ENCODE data around the gene ACTMAP.
"Not testable (repeated sequence)": the region's sequence is repeated elsewhere in the genome, so short reads cannot be mapped to it uniquely, and the experiment has no call there.

Gene ACTMAP

DNA sequence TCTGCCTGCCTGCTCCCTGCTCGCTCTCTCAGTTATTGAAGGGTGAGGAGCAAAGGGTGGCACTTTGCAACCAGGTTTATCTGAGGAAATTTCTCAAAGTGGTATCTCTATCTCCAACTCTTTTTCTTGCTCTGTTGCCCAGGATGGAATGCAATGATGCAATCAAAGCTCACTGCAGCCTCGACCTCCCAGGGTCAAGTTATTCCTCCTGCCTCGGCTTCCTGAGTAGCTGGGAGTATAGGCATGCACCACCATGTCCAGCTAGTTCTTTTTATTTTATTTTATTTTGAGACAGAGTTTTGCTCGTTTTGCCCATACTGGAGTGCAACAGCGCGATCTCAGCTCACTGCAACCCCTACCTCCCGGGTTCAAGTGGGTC lies 4.9 kb downstream of the ACTMAP start:
- DNase-seq (ENCODE audit: extremely low read depth in 1 of 2, low read depth in 1 of 2): no peak

DNA sequence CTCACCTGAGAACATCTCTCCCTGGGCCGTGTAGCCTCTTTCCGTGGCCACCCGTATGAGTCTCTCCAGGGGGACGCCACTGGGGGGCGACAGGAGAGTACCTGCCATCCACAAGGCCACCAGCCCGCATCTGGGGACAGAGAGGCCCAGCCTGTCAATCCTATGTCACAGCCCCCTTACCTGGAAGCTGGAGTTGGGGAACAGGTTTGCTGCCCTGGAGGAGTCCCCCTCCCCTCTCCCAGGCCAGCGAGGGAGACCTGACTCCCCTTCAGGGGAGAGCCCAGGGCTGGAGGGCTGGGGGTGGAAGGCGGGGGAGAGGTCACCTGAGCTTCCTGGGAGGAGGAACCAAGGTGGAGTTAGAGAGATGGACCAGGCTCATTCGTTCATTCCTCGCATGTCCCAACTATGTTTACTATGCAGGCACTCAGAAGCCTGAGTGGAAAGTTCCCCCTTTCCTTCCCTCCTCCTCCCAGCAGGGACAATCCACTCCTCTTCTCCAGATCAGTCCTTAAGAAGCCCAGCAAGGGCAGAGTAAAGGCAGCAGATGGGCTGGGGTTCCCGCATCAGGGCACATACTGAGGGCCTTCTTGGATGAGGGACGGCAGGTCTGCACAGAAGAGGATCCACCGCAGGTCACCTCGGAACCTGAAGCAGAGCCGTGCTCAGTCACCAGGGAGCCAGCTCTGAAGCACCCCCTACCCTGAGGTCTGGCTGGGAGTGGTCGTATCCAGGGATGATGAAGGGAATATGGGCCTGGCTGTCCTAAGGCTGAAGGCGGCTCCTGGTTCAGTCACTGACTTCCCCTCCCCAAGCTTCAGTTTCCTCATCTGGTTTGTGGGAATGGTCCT lies 5.5 kb downstream of the ACTMAP start:
- DNase-seq (ENCODE audit: extremely low read depth in 1 of 2, low read depth in 1 of 2): no peak

DNA sequence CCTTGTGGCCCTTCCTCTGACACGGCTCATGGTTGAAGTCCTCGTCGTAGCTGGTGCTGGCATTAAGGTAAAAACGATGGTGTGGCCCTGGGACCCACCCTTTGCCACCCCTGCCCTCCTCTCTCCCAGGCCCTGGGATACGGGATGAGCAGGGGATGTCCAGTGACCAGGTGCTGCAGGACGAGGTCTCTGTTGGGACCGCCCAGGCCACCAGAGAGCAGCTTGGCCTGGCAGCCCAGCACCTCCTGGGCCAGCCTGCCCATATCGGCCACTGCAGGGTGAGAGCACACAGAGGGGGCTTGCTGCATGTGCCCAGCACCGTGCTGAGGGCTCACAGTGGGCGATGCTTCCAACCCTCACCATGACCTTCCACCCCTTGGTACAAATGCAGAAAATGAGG lies 6.4 kb downstream of the ACTMAP start:
- DNase-seq (ENCODE audit: extremely low read depth in 1 of 2, low read depth in 1 of 2): no peak

DNA sequence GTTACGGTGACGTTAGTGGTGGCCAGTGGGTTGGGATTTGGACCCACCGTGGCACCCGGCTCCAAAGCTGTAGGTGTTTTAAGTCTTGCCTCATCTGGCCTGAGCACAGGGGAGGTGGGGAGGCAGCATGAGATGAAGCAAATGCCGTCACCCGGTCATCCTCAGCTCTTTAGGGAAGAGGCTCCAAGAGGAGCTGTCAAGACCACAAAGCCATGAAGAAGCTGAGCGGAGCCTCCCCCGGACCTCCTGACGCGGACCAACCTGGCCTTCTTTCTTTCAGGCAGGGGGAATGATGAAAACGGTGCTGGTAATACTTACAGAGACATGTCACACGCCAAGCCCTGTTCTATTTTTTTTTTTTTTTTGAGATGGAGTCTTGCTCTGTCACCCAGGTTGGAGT lies 7.4 kb downstream of the ACTMAP start:
- DNase-seq (ENCODE audit: extremely low read depth in 1 of 2, low read depth in 1 of 2): no peak

DNA sequence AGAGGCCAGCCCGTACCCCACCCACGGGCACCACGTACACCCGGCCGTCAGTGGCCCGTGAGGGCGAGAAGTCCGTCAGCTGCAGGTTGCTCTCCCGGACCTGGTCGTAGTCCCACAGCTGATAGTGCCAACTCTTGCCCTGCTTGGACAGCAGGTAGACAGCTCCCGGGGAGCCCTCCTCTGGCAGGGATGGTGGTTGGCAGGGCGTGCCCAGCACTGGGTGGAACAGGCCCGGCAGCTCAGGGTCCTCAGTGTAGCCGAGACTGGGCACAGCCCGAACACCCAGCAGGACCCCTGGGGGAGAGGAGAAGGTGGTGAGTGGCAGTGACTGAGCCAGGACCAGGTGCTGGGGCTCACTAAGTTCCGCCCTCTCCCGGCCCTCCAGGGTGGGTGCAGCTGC lies 7.8 kb downstream of the ACTMAP start:
- no peak for DNase-seq (ENCODE audit: extremely low read depth in 1 of 2, low read depth in 1 of 2)

DNA sequence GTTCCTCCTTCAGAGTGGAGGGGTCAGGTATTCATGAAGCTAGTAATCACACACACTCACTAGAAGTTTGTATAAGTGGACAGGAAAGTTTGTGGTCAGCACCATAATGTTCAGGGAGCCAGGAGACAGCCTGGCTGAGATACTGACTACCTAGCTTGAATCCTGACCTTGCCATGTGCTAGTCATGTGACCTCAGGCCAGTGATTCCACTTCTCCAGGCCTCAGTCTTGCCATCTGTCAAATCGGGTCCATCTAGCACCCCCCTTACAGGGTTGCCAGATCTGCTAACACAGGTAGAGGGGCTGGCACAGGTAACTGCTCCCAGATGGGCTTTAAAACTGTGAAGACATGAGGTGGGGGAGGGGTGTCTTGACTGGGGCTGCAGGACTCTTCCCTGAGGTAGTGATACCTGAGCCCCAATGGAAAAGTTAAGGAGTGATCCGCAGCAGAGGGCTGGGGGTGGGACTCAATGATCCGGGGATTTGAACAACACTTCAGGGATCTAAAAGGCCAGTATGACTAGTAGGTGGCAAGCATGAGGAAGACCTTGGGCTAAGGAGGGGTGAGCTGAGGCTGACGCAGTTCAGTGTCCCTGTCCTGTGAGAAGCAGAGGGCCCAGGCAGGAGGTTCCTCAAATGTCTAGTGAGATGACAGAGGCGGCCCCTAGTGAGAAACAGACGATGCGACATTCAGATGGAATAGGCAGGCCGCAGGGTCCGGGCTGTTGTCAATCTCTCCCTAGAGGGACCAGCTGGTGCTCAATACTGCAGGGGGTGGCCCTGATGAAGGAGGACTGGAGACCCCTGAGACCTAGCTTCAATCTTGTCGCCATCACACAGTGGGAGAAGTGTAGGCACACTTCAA lies 8.5 kb downstream of the ACTMAP start:
- DNase-seq (ENCODE audit: extremely low read depth in 1 of 2, low read depth in 1 of 2): no peak

DNA sequence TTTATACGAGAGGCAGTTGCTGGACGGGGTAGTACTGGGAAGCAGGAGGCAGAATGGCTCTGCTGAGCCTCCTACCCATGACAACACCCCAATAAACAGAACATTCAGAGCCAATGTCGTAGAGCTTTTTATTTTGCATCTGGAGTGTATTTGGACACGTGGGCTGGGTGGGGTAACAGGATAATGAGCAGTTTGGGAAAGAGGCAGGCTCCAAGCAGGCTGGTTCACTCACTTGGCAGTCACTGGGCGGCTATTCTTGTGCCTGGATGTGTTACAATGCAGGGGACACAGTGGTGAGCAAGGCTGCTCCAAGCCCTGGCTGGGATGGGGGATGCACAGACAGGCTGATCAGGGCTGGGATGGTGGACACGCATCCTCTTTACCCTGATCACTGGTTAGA lies 9.5 kb downstream of the ACTMAP start:
- DNase-seq (ENCODE audit: extremely low read depth in 1 of 2, low read depth in 1 of 2): no peak

DNA sequence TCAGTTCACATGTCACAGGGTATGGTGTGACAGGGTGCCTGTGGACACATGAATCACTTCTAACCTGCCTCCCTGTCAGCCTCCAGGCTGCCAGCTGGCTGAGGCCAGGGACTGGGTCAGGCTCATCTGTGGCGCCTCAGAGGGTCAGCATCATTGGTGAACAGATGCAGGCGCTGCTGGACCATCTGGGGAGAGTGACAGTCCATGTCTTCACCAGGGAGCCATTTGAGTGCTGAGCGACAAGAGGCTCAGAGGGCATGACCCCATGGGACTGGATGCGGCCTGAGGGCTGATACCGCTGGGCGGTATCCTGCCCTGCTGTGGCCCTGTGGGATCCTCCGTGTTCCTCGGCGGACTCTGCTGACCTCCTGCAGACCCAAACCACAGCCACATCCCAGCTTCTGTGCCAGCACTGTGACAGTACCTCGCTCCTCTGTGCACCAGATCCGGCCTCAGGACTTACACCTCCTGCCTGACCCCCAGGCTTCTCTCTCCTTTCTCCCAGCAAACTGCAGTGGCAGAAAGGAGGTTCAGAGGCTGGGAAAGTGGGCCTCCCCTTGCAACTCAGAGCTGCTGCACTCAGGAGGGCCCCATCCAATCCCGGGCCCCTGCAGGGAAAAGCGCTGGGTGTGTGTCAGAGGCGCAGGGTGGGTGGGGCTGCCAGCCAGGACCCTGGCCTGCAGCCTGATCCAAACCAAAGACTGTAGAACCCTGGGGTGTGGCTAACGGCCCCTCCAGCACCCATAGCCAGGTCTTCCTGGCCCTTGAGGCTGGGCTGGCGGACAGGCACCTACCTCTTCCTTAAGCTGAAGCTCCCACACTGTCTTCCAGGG lies 10.2 kb downstream of the ACTMAP start:
- DNase-seq (ENCODE audit: extremely low read depth in 1 of 2, low read depth in 1 of 2): no peak

DNA sequence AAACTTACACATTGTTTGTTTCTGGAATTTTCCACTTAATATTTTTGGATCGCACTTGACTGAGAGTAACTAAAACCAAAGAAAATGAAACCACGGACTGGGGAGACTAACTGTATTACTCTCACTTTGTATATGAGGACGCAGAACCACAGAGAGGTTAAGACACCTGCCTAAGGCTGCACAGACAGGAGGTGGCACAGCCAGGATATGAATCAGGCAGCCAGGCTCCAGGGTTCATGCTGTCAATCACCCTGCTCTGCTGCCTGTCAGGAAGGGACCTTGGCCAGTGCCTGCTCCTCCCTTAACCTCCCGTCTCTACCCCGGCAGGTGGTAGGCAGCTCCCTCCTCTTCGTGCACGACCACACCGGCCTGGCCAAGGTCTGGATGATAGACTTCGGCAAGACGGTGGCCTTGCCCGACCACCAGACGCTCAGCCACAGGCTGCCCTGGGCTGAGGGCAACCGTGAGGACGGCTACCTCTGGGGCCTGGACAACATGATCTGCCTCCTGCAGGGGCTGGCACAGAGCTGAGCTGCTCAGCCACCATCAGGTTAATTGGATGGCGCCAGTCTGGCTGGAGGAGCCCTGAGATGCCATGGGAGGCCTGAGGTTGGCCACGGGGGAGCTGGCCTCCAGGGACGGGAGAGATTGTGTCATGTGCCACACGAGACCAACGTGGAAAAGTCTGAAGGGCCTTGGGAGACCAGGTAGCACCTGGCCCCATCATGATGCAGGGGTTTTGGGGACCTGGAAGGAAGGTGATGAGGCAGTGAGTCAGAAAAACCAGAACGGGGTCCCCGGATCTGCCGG lies 11.0 kb downstream of the ACTMAP start:
- DNase-seq (ENCODE audit: extremely low read depth in 1 of 2, low read depth in 1 of 2): no peak

DNA sequence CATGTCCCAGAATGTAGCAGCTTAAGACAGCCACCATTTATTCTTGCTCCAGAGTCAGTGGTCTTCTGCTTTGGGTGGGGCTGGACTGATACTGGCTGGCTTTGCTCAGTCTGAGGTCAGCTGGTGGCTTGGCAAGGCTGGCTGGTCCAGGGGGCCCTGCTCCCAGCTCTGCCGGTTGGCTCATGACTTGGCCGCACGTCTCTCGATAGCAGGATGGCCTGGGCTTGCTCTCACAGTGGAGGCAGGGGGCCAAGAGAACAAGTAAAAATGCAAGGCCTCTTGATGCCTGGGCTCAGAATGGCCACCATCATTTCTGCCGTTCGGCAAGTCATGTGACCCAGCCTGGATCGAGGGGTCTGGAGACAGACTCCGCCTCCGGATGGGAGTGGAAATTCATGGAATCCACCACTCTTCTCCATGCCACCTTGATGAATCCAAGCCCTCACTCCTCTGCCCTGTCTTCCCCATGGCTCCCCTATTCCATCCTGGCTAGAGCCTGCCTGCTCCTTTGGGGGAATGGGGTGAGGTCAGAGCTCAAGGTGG lies 13.1 kb downstream of the ACTMAP start:
- no peak for DNase-seq (ENCODE audit: extremely low read depth in 1 of 2, low read depth in 1 of 2)

DNA sequence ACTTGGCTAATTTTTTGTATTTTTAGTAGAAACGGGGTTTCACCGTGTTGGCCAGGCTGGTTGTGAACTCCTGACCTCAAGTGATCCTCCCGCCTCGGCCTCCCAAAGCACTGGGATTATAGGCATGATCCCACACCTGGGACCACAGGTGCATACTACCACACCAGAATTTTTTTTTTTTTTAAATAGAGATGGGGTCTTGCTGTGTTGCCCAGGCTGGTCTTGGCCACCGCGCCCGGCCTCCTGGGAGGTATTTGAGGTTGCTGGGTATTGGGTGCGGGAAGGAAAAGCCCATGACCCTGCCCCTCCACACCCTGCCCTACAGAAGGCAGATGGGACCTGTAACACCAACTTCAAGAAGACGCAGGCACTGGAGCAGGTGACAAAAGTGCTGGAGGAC lies 13.6 kb downstream of the ACTMAP start:
- no peak for DNase-seq (ENCODE audit: extremely low read depth in 1 of 2, low read depth in 1 of 2)

DNA sequence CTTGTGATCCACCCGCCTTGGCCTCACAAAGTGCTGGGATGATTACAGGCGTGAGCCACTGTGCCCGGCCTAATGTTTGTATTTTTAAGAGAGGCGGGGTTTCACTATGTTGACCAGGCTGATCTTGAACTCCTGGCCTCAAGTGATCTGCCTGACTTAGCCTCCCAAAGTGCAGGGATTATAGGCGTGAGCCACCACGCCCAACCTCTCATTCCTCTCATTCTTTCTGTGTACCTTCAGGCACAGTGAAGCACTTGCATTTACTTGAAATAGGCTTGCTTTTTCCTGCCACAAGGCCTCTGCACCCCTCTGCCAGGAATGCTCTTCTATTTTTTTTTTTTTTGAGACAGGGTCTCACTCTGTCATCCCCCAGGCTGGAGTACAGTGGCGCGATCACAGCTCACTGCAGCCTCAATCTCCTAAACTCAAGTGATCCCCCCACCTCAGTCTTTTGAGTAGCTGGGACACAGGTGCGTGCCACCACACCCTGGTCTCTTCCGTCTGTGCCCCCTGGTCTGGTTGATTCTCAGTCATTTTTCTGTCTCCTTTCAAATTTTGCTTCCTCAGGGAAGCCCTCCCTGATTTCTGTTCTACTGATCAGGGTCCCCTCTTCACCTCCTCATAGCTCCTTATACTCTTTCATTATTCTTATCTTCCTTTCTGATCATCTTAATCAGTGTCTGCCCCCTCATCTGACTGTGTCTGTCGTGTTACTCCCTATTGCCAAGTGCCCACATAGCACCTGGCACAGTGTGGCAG lies 15.1 kb downstream of the ACTMAP start:
- DNase-seq (ENCODE audit: extremely low read depth in 1 of 2, low read depth in 1 of 2): no peak

DNA sequence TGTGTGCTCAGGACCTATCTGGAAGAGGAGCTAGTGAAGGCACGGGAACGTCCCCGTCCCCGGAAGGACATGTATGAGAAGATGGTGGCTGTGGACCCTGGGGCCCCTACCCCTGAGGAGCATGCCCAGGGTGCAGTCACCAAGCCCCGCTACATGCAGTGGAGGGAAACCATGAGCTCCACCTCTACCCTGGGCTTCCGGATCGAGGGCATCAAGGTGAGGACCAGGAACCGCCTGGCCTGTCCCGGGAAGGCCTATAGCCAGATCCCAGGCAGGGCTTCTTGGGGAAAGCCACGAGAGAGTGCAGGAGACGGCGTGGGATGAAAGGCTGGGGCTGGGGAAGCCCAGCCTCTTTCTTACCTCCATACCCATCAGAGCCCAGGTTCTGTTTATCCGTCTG lies 17.1 kb downstream of the ACTMAP start:
- no peak for DNase-seq (ENCODE audit: extremely low read depth in 1 of 2, low read depth in 1 of 2)

DNA sequence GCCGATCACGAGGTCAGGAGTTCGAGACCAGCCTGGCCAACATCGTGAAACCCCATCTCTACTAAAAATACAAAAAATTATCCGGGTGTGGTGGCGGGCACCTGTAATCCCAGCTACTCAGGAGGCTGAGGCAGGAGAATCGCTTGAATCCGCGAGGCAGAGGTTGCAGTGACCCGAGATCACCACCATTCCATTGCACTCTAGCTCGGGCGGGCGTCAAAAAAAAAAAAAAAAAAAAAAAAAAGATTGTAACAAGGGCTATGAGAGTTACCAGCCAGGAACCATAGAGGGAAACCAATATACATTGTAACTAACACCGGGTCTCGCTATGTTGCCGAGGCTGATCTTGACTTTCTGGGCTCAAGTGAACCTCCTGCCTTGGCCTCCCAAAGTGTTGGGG lies 18.0 kb downstream of the ACTMAP start:
- not testable (repeated sequence) for DNase-seq (ENCODE audit: extremely low read depth in 1 of 2, low read depth in 1 of 2)

DNA sequence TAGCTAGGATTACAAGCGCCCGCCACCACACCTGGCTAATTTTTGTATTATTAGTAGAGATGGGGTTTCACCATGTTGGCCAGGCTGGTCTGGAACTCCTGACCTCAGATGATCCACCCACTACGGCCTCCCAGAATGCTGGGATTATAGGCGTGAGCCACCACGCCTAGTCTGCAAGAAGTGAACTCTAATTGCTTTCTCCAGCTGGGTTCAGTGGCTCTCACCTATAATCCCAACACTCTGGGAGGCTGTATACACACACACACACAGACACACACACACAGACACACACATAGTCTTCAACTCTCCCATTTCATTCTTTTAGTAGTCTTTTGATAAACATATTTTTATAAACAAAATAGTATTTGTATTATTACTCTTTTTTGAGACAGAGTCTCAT lies 20.2 kb downstream of the ACTMAP start:
- DNase-seq (ENCODE audit: extremely low read depth in 1 of 2, low read depth in 1 of 2): not testable (repeated sequence)

DNA sequence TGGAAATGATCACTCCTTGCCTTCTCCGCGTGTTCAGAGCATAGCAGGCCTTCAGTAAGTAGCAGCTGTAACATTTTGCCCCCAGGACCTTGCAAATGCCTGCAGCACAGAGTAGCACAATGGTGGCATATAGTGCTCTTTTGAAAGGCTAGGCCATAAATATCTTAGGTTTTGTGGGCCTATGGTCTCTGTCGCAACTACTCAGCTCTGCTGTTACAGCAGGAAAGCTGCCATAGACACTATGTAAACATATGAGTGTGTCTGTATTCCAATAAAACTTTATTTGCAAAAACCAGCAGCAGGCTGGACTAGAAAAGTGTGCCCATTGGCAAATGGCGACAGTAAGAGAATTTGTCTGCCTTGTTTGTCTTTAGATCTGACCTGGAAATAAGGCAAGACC lies 24.0 kb downstream of the ACTMAP start:
- no peak for DNase-seq (ENCODE audit: extremely low read depth in 1 of 2, low read depth in 1 of 2)

DNA sequence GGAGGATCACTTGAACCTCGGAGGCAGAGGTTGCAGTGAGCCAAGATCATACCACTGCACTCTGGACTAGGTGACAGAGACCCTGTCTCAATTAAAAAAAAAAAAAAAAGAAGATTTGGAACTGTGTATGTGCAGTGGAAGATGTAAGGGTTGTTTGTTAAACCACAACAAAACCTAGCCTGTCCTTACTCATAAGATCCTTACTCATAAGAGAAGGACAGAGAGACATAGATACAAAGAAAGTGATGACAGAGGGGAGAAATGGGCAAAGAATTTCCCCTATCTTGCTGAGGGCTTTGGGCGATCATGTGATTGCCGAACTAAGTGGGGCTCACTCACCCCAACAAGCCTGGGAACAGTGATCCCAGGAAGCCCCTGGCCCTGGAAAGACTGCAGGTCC lies 25.4 kb downstream of the ACTMAP start:
- DNase-seq (ENCODE audit: extremely low read depth in 1 of 2, low read depth in 1 of 2): no peak

DNA sequence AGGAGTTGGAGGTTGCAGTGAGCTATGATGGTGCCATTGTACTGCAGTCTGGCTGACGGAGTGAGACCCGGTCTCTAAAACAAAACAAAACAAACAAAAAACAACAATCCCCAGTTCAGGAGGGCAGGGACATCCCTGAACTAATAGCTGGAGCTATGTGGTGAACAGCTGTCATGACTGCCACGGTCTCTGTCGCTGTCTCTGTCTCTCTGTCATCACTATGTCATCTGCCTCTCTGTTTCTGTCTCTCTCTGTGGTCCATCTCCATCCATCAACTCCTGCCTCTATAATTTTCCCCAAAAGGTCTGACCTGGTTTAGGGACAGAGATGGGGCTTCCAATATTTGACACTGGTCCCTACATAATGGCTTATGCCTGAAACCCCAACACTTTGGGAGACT lies 26.0 kb downstream of the ACTMAP start:
- DNase-seq (ENCODE audit: extremely low read depth in 1 of 2, low read depth in 1 of 2): no peak

DNA sequence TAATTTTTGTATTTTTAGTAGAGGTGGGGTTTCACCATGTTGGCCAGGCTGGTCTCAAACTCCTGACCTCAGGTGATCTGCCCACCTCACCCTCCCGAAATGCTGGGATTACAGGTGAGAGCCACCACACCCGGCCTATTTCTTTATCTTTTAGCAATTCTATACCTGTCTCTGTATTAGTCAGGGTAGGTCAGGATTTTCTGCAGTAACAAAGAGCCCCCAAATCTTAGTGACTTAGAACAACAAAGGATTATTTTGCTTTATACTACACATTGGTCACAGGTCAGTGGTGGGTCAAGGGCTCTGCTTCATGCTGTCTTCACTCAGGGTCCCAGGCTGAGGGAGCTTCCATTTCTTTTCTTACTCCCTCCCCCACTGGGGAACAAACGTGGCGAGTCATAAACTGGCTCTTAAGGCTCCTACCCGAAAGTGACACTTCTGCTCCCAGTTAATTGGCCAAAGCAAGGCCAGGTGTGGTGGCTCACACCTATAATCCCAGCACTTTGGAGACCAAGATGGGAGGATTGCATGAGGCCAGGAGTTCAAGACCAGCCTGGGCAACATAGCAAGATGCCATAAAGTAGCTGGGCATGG lies 26.5 kb downstream of the ACTMAP start:
- no peak for DNase-seq (ENCODE audit: extremely low read depth in 1 of 2, low read depth in 1 of 2)

All from activated CD8-positive, alpha-beta memory T cell treated with anti-CD3 and anti-CD28 coated beads for 1 hour (primary cell).